Dermis microvascular lymphatic vessel endothelial cell (primary cell): ENCODE data around the gene DCAF17. TPM values are rescaled to one million over a fixed set of nuclear protein-coding genes. Genes with fewer than 3 reads are reported as not detected.
"Not testable (repeated sequence)": the region's sequence is repeated elsewhere in the genome, so short reads cannot be mapped to it uniquely, and the experiment has no call there.

Experiments
- DNase-seq, 2 donors: peaks; one replicate each; pipeline versions ENCODE4 v3.0.0 to v3.0.0-alpha.2; 2010; ENCODE audit warnings: low read depth in 2 of 2
- total RNA-seq: library from RNA; depleted of rRNA; stranded (reverse); fragments of >200 nt; gene quantifications from 2 replicates; pipeline ENCODE4 v1.2.1, GENCODE V29; 2014

DCAF17 gene
- total RNA-seq, 1 donor from 2014 or later = 12.1 TPM

DNA sequence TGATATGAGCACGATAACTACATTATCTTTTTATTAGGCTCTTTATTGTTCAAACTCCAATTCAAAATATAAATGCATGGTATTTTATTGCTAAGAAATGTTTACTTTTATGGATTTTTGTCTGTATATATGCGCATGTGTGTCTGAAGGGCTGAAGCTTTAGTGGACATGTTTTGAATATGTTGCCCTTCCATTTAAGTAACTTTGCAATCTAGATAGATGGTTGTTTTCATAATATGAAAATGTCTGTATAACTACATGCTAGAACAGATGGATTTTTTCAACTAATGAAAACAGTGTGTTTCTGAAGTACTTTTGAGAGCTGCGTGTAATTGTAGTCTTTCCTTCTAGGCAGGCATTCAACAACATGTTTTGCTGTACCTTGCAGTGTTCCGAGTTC is 18.7 kb downstream of the DCAF17 start:
- DNase-seq = no peak

DNA sequence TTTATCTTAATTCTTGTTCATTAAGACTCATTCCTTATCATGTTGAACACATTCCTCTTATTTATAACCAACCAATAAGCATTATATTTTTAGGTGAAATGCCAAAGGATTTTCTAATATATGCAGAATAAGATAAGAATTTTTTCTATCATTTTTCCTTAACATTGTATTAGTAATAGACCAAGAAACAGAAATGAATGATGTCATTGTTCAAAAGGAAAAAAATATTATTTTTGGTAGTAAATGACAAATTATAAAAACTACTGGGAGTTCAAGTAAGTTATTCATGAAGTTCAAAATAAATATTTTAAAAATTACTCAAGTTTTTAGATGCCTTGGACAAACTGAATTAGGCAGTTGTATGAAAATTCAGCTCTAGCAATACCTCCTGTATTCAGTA is 25.5 kb downstream of the DCAF17 start:
- no peak for DNase-seq

DNA sequence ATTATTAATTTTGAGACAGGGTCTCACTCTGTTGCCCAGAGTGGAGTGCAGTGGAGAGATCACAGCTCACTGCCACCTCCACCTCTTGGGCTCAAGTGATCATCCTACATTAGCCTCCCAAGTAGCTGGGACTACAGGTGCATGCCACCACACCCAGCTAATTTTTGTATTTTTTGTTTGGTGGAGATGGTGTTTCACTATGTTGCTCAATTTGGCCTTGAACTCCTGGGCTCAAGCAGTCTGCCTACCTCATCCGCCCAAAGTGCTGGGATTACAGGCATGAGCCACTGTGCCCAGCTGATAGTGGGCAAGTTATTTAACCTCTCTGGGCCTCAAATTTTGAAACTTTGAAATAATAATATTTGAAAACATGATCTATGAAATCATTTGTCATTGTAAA is 26.5 kb downstream of the DCAF17 start:
- DNase-seq = no peak

DNA sequence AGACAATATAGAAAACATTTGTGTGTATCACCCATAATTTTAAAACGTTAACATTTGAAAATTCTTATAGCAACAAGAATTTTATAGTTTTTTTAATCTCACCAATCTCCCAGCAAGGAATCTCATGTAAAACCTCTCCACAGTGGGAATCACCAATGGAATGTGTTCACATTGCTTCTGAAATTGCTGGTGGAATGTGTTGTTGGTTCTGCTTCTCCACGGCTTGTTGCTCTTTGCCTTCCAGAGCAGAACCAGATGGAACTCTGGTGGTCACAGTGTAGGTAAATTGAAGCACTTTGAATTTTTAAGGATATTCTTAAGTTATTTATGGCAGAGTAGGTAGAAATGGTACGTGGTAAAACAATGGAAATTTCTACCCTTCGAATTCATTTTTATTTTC is 35.1 kb downstream of the DCAF17 start:
- no peak for DNase-seq

DNA sequence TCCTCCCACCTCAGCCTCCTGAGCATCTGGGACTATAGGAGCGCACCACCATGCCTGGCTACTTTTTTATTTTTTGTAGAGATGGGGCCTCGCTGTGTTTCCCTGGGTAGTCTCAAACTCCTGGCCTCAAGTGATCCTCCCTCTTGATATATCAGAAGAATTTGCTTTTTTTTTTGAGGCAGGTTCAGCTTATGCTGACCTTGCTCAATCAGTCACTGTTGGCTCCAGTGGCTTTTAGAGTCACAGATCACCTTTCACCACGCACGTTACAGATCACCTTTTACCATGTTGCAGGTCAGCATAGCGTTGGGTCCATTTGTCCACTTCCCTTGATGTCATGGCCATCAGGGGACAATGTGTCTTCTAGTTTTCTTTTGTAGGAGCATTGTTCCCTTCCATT is 36.1 kb downstream of the DCAF17 start:
- DNase-seq = no peak

DNA sequence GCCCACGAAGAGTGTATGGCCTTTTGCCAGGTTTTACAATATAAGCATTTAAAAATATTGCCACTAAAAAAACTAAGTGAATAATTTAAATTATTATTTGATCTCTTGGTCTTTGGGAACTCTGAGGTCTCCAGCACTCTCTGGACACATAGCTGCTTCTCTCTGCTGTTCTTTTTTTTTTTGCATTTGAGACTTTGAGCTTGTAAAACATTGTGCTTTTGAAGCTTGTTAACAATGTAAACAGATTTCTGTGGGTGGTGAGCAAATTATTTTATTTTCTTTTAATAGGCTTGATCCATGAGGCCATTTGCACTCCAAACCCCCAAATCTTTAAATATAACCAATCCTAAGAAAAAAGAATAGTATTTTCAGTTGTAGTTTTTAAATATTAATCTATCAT is 42.0 kb downstream of the DCAF17 start:
- no peak for DNase-seq

DNA sequence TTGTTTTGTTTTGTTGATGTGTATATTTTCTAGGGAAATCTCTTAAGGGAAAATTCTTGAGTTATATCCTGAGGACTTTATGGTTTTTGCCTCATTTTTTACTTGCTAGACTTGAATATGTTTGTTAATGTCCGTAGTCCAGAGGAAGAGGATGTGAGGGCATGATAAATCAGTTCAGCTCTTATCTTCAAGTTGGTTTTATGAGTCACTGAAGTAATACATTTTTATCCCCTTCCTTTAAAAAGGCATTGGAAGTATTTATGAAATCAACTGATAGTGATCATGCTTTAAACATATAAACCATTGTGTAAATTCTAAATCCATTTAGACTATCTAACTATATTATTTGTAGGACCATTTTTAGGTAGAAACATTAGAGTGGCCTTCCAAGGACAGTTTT is 44.3 kb downstream of the DCAF17 start:
- DNase-seq = peak in 1 of 2 donors; percentile 61

DNA sequence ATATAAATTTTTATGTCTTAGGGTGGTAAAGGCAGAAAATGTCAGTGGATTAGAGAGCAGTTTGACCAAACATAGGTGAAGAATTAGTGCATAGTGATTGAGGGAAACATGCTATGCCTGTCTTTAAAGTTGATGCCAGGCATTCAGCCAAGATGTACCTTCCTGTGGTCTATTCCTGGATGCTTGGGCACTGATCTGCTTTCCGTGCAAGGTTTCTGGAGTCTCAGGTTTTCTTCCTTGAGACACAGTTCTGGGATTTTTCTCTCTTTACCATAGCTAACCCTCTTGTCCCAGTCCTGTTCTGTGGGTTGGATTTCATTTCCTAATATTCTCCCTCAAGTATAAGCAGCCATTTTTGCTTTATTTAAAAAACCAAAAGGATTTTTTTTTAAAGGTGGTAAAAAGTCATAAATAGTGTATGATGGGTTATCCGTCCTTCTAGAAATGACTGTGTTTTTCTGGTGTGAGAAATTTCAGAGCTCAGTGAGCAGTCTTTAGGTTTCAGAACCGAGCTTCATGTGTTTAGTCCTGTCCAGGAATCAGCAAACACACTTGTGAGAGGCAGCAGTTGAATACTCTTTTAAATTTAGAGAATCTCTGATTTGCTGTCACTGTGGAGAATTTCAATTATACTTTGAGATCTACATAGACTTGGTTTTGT is 45.3 kb downstream of the DCAF17 start:
- DNase-seq = peak in 1 of 2 donors; percentile 26

DNA sequence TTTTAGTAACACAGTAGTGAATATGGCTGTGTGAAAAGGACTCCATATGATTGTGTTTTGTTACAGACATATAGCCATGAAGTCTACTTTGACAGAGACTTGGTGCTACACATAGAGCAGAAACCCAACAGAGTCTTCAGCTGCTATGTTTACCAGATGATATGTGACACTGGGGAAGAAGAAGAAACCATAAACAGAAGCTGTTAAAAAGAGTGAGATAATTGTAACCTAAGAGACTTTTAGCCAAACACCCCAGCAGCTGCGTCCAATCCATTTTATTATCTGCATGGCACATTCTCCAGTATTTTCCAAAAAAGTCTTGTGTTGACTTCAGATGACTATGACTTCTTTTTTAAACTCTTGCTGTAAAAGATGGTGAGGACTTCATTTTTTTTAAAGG is 46.9 kb downstream of the DCAF17 start:
- no peak for DNase-seq

DNA sequence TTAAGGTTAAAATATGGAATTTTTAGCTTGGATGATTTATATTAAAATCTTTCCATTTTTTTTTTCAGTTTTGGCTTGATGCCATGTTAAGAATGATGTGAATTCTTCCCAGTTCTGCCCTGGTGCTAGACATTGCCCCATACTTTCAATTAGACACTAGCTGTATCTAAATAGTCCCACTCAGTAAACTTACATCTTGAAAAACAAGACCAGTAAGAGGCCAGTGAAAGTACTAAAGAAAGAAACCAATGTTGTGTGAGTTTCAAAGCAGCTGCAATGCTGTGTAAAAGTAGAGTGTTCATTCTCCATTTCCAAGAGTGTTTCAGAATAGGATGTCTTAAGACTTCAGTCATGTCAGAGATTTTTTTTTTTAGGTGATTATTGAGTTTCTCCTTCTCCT is 48.3 kb downstream of the DCAF17 start:
- no peak for DNase-seq

DNA sequence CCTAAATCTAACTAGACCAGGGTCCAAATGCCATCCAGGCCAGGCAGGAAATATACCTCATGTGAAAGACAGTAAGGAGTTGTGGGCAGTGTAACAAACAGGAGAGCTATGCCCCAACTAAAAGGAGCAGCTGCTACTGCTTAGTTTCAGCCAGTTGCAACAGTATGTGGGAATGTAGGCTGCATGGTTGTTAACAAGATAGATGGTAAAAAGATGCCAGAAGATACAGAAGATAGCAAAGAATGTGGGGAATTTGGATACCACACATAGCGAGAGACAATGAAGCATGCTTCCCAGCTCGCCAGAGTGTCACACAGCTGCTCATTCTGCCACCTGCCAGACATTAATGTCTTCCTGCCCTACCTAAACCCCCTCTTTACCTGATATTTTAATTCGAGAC is 48.9 kb downstream of the DCAF17 start:
- no peak for DNase-seq

DNA sequence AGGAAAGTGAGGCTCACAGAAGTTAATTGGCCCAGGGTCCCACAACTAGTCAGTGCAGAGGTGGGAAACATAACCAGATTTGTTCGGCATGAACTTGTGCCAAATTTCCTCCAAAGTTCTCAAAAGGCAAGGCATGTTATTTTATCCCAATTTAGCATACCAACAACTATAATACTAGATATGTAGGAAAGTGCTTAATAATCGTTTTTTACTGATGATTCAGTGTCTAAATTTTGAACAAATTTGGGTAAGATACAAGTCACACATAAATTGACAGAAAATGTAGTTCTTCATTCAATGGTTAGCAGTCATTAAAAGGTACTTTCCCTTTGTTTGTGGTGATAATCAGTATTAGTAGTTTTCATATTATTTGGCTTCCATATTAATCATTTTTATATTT is 49.8 kb downstream of the DCAF17 start:
- DNase-seq = no peak

DNA sequence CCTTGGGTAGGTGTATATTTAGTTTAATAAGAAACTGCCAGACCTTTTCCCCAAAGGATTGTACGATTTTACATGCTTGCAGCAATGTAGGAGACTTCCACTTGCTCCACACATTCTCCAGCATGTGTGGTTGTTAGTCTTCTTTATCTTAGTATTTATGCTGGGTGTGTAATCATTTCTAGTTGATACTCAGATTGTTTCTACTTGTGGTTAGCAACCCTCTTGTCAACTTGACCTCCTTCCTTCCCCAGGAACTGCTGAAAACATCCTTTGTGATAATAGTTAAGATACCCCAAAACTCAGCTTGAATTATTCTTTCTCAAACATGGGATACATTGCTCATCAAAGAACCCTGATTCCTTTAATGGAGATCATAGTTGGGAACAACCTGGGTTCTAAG is 51.1 kb downstream of the DCAF17 start:
- no peak for DNase-seq

DNA sequence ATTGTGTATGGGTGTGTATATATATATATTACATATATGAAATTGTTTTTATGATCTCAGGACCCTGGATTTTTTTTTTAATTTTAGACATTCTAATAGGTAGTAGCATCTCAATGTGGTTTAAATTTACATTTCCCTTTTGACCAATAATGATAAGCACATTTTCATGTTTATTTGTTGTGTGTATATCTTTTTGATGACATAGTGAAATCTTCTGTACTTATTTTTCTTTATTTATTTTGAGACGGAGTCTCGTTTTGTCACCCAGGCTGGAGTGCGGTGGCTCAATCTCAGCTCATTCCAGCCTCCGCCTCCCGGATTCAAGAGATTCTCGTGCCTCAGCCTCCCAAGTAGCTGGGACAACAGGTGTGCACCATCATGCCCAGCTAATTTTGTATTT is 53.2 kb downstream of the DCAF17 start:
- DNase-seq = no peak

DNA sequence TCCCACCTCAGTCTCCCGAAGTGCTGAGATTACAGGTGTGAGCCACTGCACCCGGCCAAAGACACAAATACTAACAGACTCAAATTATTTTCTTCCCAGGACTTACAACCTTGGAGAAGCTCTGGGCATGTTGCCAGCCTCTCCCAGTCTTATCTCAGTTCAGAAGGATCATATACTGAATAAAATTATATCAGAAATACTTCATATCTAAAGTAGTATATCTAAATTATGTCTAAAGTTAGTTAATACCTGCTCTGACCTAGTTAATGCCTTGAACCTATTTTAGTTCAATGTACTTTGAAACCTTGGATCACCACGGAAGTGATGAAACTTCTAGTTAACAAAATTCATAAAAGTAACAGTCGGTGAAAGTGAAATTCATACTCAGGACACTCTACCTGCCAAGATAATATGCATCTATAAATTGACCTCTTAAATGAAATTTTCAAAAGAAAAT is 53.8 kb downstream of the DCAF17 start:
- DNase-seq = no peak

DNA sequence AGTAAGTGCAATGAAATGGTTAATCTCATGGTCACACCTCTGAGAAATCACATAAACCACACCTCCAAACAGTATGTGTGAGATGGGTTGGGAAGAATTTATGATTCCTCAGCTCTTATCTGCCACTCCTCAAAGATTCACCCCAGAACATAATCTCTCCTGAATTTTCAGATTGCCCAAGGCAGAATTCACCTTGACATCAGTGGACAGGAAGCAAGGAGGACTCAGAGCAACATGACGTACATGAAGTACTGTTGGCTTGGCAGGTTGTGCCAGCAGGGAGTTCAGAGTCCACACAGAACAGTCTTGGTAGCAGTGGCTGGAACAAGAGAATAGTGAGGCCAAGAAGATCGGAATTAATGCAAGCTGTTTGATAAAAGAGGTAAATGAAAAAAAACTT is 56.6 kb downstream of the DCAF17 start:
- DNase-seq = no peak

DNA sequence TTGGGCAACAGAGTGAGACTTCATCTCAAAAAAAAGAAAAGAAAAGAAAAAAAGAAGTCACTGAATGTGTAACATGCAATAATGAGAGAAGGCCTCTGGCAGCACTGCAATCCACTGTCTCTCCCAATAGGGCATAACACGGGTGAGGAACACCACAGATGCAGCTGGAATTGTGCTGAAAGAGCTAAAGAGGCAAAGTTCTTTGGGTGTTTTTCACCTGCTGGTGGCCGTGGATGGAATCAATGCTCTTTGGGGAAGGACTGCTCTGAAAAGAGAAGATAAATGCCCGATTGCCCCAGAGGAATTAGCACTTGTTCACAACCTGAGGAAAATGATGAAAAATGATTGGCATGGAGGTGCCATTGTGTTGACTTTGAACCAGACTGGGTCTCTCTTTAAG is 57.3 kb downstream of the DCAF17 start:
- no peak for DNase-seq

DNA sequence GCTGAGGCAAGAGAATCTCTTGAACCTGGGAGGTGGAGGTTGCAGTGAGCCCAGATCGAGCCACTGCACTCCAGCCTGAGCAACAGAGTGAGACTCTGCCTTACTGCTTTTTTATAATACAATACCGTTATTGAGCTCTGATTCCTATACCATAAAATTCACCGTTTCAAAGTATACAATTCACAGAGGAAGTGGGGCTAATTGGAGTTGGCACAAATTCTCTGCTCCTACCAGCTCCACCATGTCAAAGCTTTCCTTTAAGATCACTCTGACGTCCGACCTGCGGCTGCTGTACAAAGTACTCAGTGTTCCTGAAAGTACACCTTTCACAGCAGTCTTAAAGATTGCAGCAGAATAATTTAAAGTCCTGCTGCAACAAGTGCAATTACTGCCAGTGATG is 58.6 kb downstream of the DCAF17 start:
- DNase-seq = no peak

DNA sequence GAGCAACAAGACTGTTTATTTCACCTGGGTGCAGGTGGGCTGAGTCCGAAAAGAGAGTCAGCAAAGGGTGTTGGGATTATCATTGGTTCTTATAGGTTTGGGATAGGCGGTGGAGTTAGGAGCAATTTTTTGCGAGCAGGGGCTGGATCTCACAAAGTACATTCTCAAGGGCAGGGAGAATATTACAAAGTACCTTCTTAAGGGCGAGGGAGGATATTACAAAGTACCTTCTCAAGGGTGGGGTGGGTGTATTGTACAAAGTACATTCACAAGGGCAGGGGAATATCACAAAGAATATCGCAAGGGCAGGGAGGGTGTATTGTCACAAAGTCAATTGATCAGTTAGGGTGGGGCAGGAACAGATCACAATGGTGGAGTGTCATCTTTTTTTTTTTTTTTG is 63.6 kb downstream of the DCAF17 start:
- not testable (repeated sequence) for DNase-seq

DNA sequence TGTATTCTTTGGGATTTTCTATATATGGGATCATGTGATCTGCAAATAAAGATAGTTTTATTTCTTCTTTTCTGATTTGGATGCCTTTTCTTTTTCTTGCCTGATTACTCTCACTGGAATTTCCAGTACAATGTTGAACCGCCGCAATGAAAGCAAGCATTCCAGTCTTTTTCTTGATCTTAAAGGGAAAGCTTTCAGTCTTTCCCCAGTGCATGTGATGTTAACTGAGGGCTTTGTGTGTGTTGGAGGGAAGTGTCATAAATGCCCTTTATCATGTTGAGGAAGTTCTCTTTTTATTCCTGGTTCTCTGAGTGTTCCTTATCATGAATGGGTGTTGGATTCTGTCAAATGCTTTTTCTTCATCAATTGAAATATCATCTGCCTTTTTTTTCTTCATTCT is 71.3 kb downstream of the DCAF17 start:
- DNase-seq = no peak

DNA sequence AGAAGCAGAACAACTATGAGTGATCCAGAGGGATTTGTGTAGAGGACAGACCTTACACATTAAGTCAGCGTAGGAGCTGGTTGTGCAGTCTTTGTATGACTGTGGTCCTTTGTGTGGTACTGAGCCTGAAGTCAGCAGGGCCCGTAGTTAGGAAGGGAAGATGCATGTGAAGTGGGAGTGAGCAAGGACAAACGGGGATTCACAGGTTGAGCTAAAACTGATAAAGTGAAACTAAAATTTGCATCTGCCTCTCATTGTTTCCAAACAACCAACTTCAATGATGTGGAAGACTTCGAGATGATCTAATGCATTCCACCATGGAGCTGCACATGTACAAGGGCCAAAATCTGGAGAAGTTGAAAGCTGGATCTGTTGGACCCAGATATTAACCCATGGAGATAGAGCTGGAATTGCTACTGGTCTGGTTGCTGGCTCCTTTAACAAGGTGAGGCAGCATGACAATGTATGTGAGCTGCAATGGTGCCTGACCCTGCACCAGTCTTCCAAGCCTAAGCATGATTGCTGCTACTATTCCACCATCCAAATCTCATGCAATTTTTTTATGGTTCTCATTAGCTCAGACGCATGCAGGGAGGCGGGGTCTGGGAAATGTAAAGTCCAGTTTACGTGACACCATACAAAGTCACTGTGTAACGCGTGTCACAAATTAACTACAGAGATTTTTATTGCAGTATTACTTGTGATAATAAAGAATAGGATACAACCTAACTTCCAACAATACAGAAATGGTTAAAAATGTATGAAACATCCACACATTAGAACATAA is 76.1 kb downstream of the DCAF17 start:
- no peak for DNase-seq

DNA sequence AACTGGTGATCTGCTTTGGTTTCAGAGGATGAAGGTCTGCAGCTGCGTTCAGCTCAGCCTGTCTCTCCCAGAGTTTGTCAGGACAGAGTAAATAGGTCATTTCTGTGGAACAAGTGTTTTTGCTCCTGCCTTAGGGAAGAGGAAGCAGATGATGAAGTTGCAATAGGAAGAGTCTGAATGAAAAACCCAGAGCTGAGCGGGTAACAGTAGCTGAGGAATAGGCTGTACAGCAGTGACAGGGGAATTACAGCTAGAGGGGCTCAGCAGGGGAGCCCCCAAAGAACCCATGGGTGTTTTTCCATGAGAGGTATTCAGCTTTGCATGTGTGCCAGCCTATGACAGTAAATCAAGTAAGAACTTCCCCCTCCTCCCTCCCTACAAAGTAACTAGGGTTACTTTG is 78.0 kb downstream of the DCAF17 start:
- no peak for DNase-seq

DNA sequence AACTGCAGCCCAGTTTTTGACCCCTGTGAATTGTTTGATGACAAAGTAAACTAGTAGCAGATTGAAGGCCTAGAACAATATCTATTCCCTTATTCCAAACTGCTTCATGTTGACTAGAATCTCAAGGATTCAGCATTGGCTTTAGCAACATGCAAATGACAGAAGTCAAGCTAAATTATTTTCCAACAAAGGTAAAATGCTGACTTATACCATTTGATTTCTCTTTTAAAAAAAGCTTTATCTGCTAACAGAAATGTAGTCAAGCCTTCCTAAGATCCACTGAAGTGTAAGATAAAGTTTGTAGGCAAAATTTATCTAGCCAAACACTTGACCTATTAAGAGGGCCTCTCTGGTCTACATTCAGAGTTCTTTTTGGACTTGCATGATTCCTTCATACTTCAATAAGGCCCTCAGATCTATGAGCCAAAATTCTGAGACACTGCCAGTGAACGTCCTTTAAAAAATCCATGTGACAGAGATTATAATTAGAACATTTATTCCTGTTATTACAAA is 78.7 kb downstream of the DCAF17 start:
- no peak for DNase-seq
